Ovary (tissue), 9 donors: ENCODE data around the gene PDK2. TPM values are rescaled to one million over a fixed set of nuclear protein-coding genes. Genes with fewer than 3 reads are reported as not detected.

ENCODE experiments used
- DNase-seq, 5 donors: peaks; one replicate each; pipeline ENCODE4 v3.0.0-alpha.2; 2019 to 2020
- H3K27ac ChIP-seq, 2 donors: fragments of 200-600 bp; one replicate each; pipeline versions ENCODE4 v1.5.1 to v1.8.0; 2019 to 2022
- H3K27me3 ChIP-seq: fragments of 200-600 bp; one replicate; pipeline ENCODE4 v1.8.0; 2022
- H3K36me3 ChIP-seq: fragments of 200-600 bp; sonication (generic); one replicate; pipeline ENCODE4 v1.5.1; 2019
- H3K4me1 ChIP-seq: one replicate; pipeline ENCODE4 v1.8.1; 2013; ENCODE audit warnings: mild to moderate bottlenecking, moderate library complexity; ENCODE audit not compliant: insufficient read depth
- H3K4me3 ChIP-seq: fragments of 200-600 bp; sonication (generic); one replicate; pipeline ENCODE4 v1.5.1; 2017
- H3K9me3 ChIP-seq, 2 donors: fragments of 200-600 bp in 1 of 2; sonication (generic) in 1 of 2; one replicate each; pipeline versions ENCODE4 v1.5.1 to v1.8.1; 2013 to 2019; ENCODE audit warnings: mild to moderate bottlenecking in 1 of 2, moderate library complexity in 1 of 2
- EP300 ChIP-seq: sonication (generic); formaldehyde crosslinking; IDR thresholded peaks from one replicate; pipeline ENCODE4 v1.6.1; 2017; ENCODE audit warnings: antibody characterized with exemption
- POLR2A ChIP-seq: fragments of 450-650 bp; IDR thresholded peaks from one replicate; pipeline ENCODE4 v1.6.1; 2017; ENCODE audit warnings: antibody characterized with exemption, mild to moderate bottlenecking, moderate library complexity
- WGBS, 3 donors: extraction: QIAGEN DNeasy Blood & Tissue Kit in 1 of 3; methylation state at CpG; one replicate each; pipeline versions ENCODE4 v1.1.5 to v1.1.7; 2013 to 2017; 5-methylcytosine and 5-hydroxymethylcytosine counted together
- intact Hi-C, 4 donors: fragments of 100-400 bp; cut with DNase I; formaldehyde crosslinking; loops; one replicate each; pipeline versions ENCODE4 v1.11.0 to v1.15.1; 2022 to 2023
- polyA plus RNA-seq, 2 donors: library from polyadenylated mRNA; stranded (reverse); fragments of 200-250 nt in 1 of 2; fragments of 350-450 nt in 1 of 2; fragmentation: Illumina TruSeq in 1 of 2; extraction: RNeasy Lipid Tissue Mini Kit (QIAGEN cat#74804) in 1 of 2; gene quantifications; one replicate each; pipeline ENCODE4 v1.2.3, GENCODE V29; 2013 to 2014
- total RNA-seq, 7 donors: library from RNA; depleted of rRNA in 2 of 7; stranded (reverse); fragments of >200 nt in 2 of 7; fragmentation: NEBNext Ultra II Directional in 3 of 7; extraction: Animal tissue kit (Norgen Biotek cat#: 25700) in 3 of 7; gene quantifications; one replicate each; pipeline versions ENCODE4 v1.1.0 to v1.2.4, GENCODE V29; 2016 to 2023
- TF ChIP-seq, protein P1 (sequence below), 3 donors: fragments of 450-650 bp in 2 of 3; fragments of 200-600 bp in 1 of 3; IDR thresholded peaks; one replicate each; pipeline versions ENCODE4 v1.5.1 to v1.8.0; 2016 to 2022; ENCODE audit warnings: antibody characterized with exemption in 3 of 3, mild to moderate bottlenecking in 1 of 3
- donor health status: DM: no; HTN: no; CAD: no; lungs with moderate emphysema.
- donor health status: DM: no; HTN: no; CAD: no.
- donor health status: Bipolar disorder and iron deficiency.
- donor health status: DM: yes; HTN: yes; CAD: no.
- donor health status: DM: no; HTN: no; CAD: no.
- donor health status: DM: yes; HTN: yes; CAD: no.

The PDK2 gene
- total and polyA plus RNA-seq, 9 donors, result 36.5 to 83.2 (median 54.7) TPM

DNA sequence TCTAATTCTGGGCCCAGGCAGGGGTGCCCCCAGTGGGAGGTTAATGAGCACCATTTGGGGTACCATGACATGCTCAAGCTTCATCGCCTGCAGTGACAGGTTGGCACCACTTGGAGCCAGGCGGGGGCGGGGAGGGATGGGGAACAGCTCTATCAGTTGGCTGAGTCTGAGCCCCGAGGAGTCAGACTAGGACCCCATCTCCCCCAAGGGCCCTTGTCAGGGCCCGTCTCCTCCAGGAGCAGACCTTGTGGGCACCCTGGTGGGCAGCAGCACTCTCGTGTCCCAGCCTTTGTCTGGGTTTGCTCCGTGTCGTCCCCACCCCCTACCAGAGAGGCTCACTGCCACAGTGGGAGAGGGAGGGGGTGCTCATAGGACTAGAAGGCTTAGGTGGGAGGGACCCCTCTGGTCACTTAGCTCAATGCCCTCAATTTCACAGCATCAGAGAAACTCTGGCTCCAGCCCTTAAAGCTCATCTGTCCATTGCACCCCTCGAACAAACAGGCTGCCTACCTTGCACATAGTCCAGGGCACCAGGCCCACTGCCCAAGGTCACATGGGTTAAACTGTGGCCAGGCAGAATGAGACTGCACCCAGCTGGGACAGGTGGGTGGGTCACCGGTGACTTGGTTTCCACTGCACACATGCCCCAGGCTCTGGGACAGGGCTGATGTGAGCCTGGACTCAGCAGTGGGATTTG is 51.2 kb downstream of the PDK2 start:
- Histone ChIP-seq H3K36me3 (no peaks in the 10 kb centered on the region), H3K9me3 (no peaks in the 10 kb centered on the region), H3K27me3 (no peaks in the 10 kb centered on the region), H3K27ac (peak overlapping the region; percentile 50 to 81), H3K4me1 (peaks cover 13% of the 10 kb centered on the region), H3K4me3 (no peak overlapping the region)
- TF ChIP-seq, protein P1, sequence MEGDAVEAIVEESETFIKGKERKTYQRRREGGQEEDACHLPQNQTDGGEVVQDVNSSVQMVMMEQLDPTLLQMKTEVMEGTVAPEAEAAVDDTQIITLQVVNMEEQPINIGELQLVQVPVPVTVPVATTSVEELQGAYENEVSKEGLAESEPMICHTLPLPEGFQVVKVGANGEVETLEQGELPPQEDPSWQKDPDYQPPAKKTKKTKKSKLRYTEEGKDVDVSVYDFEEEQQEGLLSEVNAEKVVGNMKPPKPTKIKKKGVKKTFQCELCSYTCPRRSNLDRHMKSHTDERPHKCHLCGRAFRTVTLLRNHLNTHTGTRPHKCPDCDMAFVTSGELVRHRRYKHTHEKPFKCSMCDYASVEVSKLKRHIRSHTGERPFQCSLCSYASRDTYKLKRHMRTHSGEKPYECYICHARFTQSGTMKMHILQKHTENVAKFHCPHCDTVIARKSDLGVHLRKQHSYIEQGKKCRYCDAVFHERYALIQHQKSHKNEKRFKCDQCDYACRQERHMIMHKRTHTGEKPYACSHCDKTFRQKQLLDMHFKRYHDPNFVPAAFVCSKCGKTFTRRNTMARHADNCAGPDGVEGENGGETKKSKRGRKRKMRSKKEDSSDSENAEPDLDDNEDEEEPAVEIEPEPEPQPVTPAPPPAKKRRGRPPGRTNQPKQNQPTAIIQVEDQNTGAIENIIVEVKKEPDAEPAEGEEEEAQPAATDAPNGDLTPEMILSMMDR (IDR thresholded peaks at IDR 0.05), result no peak
- TF ChIP-seq POLR2A (no peak), EP300 (no peak)
- WGBS, 3 donors, result 59 to 68% (median 59%) methylated on average over 9 to 10 of the region's 10 CpGs
- peak in 1 of 5 donors; percentile 32 for DNase-seq
- intact Hi-C loops, result no loop called here

GRCh38 chr17:50146927-50147665 is 51.9 kb downstream of the PDK2 start:
- 44 to 48% (median 46%) methylated on average over 15 of the region's 15 CpGs for WGBS, 3 donors
- Histone ChIP-seq H3K4me3 (peak overlapping the region; percentile 82), H3K27me3 (no peaks in the 10 kb centered on the region), H3K4me1 (peaks cover 15% of the 10 kb centered on the region), H3K36me3 (no peaks in the 10 kb centered on the region), H3K27ac (peak overlapping the region; percentile 51 to 81), H3K9me3 (no peaks in the 10 kb centered on the region)
- intact Hi-C loops, result no loop called here
- peak in 1 of 5 donors; percentile 39 for DNase-seq
- no peak for TF ChIP-seq EP300
- TF ChIP-seq, protein P1 (IDR thresholded peaks at IDR 0.05), result no peak
- TF ChIP-seq POLR2A, result no peak

DNA sequence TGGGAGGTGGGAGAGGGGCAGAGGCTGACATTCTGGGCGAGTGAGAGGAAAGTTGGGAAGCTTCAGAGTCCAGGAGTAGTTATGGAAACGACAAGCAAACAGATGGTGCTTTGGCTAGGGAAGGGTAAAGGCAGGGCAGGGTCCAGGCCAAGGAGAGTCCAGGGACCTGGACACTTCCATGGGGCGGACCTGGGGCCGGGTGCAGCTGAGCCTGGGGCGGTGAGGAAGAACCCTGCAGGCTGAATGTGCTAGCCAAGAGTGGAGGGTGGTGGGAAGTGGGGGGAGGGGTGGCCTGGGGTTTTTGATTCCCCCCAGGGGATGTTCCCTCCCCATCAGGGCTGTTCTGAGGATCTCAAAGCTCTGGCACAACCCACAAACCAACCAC is 52.7 kb downstream of the PDK2 start:
- peak in 2 of 5 donors; percentile 62 to 69 for DNase-seq
- Histone ChIP-seq H3K9me3 (no peaks in the 10 kb centered on the region), H3K27me3 (no peaks in the 10 kb centered on the region), H3K36me3 (no peaks in the 10 kb centered on the region), H3K4me1 (peaks cover 18% of the 10 kb centered on the region), H3K27ac (peak overlapping the region; percentile 51 to 81), H3K4me3 (peak overlapping the region; percentile 82)
- intact Hi-C loops, result loop anchor here in 1 of 4 donors (2.0 kb wide), 1 partner anchor 33 kb away; no protein-coding TSS in a partner anchor
- WGBS, 3 donors, result 0 to 7% (median 4%) methylated on average over 5 of the region's 5 CpGs
- no peak for TF ChIP-seq EP300
- TF ChIP-seq, protein P1 (IDR thresholded peaks at IDR 0.05), result no peak
- TF ChIP-seq POLR2A, result no peak

GRCh38 chr17:50148226-50149090 is 53.3 kb downstream of the PDK2 start:
- Histone ChIP-seq H3K4me1 (peaks cover 18% of the 10 kb centered on the region), H3K36me3 (no peaks in the 10 kb centered on the region), H3K4me3 (peak overlapping the region; percentile 82), H3K27ac (peak overlapping the region; percentile 51 to 81), H3K9me3 (no peaks in the 10 kb centered on the region), H3K27me3 (no peaks in the 10 kb centered on the region)
- intact Hi-C loops, result loop anchor here in 1 of 4 donors (2.0 kb wide), 1 partner anchor 34 kb away; no protein-coding TSS in a partner anchor
- peak; percentile 52 to 76 (median 73) for DNase-seq
- TF ChIP-seq, protein P1 (IDR thresholded peaks at IDR 0.05), result peak in 1 of 3 donors; percentile 12
- TF ChIP-seq EP300 (no peak), POLR2A (no peak)
- WGBS, 3 donors, result 0 to 2% (median 0%) methylated on average over 21 to 25 of the region's 25 CpGs
